GM18508 (cell line): ENCODE measurements around the gene SLC7A8.

ENCODE experiments used
- ATAC-seq: cut with Tn5 transposase; IDR thresholded peaks from one replicate; pipeline ENCODE4 v1.9.1; 2021; ENCODE audit warnings: moderate number of reproducible peaks; ENCODE audit not compliant: insufficient read depth, unreplicated experiment

SLC7A8 gene

GRCh38 chr14:23185063-23185462 lies 1.6 kb upstream of the SLC7A8 start:
- ATAC-seq = no peak

GRCh38 chr14:23183158-23183470 lies 346 bp downstream of the SLC7A8 start:
- ATAC-seq = no peak

- no peak for ATAC-seq
Measured at GRCh38 chr14:23182372-23183157, 895 bp downstream of the SLC7A8 start.

DNA sequence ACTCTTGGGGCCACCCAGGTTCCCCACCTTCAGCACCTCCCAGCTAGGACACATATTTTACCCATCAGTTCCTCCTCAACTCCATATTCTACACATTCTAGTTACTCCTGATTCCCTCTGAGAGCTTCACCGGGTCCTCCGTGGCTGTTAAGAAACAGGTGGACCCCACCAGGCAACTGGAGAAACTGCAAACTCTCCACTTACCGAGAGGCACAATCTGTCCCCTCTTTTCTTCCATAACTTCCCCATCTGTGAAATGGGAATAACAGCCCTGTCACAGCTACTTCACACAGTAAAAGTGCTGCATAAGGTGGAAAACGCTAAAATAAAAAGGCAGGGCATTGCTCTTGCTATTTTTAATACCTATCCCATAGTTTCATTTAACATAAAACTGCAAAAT lies 1.5 kb downstream of the SLC7A8 start:
- no peak for ATAC-seq

- ATAC-seq = no peak
Measured at GRCh38 chr14:23181453-23181852, 2.0 kb downstream of the SLC7A8 start.

DNA sequence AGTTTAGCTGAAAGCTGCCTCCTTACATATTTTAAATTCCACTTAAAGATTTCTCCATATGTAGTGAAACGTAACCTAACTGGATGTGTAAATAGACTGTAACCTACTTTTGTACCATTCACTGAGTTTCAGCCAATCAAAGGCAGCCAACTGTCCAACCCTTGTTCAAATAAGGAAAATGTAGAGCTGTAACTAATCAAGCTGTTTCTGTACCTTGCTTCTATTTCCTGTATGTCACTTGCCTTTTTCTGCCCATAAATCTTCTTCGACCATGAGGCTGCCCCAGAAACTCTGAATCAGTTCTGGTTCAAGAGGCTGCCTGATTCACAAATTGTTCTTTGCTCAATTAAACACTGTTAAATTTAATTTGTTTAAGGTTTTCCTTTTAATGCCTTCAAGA lies 6.3 kb downstream of the SLC7A8 start:
- ATAC-seq = no peak

- ATAC-seq = no peak
Measured at GRCh38 chr14:23175823-23176222, 7.6 kb downstream of the SLC7A8 start.

DNA sequence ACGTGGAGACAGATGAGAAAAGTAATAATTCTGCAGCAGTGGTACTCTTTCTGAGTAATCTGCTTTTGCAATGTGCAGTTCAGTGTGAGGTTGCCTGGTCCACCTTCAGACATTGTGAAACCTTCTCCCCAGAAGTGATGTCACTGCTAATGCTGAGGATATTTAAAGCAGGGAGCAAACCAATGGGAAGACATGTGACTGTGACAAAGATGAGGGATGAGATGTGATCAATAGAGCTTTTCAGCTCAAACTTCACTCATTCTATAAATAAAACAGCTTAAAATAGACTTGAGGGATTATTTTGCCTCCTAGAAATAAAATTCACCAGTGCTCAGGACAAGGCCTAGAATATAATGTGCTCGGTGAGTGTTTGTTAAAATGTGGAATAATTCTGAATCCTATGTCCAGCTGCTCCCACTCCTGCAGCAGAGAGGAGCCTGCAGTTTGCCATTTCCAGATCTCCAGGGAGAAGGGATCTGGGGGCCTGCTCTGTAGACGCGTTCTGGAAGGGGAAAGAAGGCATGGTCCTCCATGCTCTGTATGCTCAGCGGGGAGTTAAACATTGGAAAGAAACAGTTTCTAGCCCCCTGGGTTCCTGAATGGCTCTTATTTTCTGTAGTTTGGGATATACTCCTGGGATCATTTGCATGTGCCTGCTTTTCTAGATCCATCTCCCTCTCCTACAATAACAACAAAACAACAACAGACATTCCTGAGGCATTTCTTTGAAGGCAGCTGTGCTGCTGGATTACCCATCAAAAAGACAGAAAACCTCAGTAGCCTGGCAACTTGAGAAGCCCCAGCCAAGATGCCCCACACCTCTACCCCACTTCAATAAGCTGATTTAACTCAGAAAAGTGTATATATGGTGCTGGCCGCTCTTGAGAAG lies 8.9 kb downstream of the SLC7A8 start:
- no peak for ATAC-seq

- ATAC-seq = no peak
Measured at GRCh38 chr14:23173796-23174195, 9.7 kb downstream of the SLC7A8 start.

GRCh38 chr14:23173031-23173430 lies 10.4 kb downstream of the SLC7A8 start:
- ATAC-seq = no peak

GRCh38 chr14:23172574-23172973 lies 10.9 kb downstream of the SLC7A8 start:
- ATAC-seq = no peak

DNA sequence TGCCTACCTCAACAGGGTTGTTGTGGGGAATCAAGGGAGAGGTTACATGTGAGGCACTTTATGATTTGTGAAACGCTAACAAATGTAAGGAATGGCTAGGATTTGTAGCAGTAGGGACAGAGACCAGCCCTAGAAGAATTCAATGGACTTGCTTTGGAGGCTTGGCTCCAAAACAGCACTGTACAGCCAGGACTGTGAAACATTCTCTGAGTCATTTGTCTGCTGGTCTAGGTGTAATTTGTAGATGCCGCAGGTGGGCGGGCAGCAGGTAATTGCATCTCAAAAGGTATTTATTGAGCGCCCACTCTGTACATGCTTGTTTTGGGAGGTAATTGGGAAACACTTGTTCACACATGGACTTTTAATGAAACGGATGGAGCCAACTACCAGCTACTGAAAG lies 11.4 kb downstream of the SLC7A8 start:
- no peak for ATAC-seq

GRCh38 chr14:23171222-23171975 lies 12.1 kb downstream of the SLC7A8 start:
- no peak for ATAC-seq

DNA sequence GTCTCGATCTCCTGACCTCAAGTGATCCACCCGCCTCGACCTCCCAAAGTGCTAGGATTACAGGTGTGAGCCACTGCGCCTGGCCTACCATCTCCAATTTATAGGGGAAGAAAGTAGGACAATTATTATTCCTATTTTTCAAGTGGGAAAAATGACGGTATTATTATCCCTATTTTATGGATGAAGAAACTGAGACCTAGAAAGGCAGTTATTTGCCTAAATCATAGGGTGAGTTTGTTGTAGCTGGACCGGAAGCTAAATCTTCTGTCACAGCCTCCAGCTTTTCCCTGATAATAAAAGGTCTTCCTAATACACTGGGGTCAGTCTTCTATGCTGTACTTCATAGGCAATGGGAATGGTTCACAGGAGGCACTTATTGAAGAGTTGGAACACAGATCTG lies 13.8 kb downstream of the SLC7A8 start:
- no peak for ATAC-seq

GRCh38 chr14:23168246-23168645 lies 15.2 kb downstream of the SLC7A8 start:
- no peak for ATAC-seq

GRCh38 chr14:23167116-23167847 lies 16.2 kb downstream of the SLC7A8 start:
- ATAC-seq = no peak

DNA sequence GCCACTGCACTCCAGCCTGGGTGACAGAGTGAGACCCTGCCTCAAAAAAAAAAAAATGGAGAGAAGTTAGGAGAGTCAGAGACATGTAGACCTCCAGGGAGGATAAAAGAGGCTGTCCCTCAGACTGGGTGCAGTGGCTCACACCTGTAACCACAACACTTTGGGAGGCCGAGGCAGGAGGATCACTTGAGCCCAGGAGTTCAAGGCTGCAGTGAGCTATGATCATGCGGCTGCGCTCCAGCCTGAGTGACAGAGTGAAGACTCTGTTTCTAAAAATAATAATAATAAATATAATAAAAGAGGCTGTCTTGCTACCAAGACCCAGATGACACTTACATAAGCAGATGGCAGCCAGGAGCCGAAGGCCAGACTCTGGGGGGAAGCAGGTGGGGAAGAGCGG lies 18.5 kb downstream of the SLC7A8 start:
- ATAC-seq = no peak

GRCh38 chr14:23164250-23164649 lies 19.2 kb downstream of the SLC7A8 start:
- no peak for ATAC-seq

GRCh38 chr14:23163830-23164229 lies 19.6 kb downstream of the SLC7A8 start:
- no peak for ATAC-seq

DNA sequence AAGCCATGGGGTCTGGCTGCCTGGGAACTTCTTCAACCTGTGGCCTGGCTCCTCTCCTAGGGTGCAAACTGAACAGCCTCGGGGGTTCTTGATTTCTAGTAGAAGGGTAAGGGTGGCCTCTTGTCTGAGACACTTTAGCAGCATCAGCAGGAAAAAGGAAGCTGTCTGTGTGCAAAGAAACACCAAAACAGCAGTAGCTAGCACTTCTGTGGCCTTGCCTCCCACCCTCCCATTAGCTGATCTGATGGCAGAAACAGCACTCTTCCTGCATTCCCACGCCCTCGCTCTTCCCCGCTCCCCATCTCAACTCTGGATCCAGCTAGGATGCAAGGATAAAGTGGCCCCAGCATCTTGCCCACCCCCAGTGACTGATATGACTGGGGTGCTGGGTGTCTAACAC lies 20.7 kb downstream of the SLC7A8 start:
- ATAC-seq = no peak
